Peyer's patch (tissue), 4 donors: ENCODE data around the gene WWP2.

ENCODE experiments used
- POLR2A ChIP-seq, 2 donors: fragments of 450-650 bp; IDR thresholded peaks; one replicate each; pipeline ENCODE4 v1.5.1; 2017; ENCODE audit warnings: antibody characterized with exemption in 2 of 2, mild to moderate bottlenecking in 2 of 2, moderate library complexity in 2 of 2
- TF ChIP-seq, protein P1 (sequence below), 6 experiments: fragments of 450-650 bp in 4 of 6; fragments of 200-600 bp in 2 of 6; sonication (generic) in 1 of 6; IDR thresholded peaks; one replicate each; pipeline ENCODE4 v1.5.1; 2017 to 2019; ENCODE audit warnings: antibody characterized with exemption in 6 of 6, mild to moderate bottlenecking in 3 of 6, moderate library complexity in 1 of 6

DNA sequence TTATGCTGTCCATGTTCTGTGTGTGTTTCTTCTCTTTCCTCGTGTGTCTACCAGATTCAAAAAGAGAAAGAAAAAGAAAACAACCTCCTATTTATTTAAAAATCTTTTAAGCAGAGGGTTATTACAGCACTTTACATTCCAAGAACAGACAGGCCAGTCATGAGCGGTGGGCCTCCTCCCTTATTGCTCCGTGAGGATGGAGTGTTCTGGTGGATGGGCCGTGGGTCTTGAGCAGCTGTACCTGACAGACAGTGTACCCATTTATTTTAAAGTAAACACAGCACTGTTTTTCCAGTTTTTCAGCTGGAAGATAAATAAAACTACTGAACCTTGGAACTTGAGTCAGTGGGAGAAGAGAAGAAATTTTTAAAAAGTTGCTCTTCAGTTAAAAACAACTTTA, 52.4 kb downstream of the WWP2 start:
- TF ChIP-seq, protein P1, sequence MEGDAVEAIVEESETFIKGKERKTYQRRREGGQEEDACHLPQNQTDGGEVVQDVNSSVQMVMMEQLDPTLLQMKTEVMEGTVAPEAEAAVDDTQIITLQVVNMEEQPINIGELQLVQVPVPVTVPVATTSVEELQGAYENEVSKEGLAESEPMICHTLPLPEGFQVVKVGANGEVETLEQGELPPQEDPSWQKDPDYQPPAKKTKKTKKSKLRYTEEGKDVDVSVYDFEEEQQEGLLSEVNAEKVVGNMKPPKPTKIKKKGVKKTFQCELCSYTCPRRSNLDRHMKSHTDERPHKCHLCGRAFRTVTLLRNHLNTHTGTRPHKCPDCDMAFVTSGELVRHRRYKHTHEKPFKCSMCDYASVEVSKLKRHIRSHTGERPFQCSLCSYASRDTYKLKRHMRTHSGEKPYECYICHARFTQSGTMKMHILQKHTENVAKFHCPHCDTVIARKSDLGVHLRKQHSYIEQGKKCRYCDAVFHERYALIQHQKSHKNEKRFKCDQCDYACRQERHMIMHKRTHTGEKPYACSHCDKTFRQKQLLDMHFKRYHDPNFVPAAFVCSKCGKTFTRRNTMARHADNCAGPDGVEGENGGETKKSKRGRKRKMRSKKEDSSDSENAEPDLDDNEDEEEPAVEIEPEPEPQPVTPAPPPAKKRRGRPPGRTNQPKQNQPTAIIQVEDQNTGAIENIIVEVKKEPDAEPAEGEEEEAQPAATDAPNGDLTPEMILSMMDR (IDR thresholded peaks at IDR 0.05) = no peak
- no peak for TF ChIP-seq POLR2A (IDR thresholded peaks at IDR 0.05)
